H1 (cell line): ENCODE data around the gene CPA4.

Experiments used
- EZH2 ChIP-seq: fragments of 200-600 bp; sonication (generic); IDR thresholded peaks from 2 replicates; pipeline ENCODE4 v1.7.1; 2012; ENCODE audit warnings: low read depth, mild to moderate bottlenecking, moderate library complexity, low read length, inconsistent platforms; ENCODE audit not compliant: severe bottlenecking
- POLR2AphosphoS5 ChIP-seq: IDR thresholded peaks from 2 replicates; pipeline ENCODE4 v1.6.1; 2011; ENCODE audit warnings: low read depth, low read length
- TF ChIP-seq, protein P1 (sequence below), 3 experiments: IDR thresholded peaks; 1 replicate in 2 of 3; 2 replicates in 1 of 3; pipeline versions ENCODE4 v1.5.1 to v1.6.1; 2011; ENCODE audit warnings: low read length in 3 of 3, mild to moderate bottlenecking in 3 of 3, inconsistent platforms in 2 of 3, low read depth in 1 of 3, moderate library complexity in 1 of 3; ENCODE audit not compliant: insufficient read depth in 1 of 3; ENCODE audit errors: control extremely low read depth in 1 of 3

DNA sequence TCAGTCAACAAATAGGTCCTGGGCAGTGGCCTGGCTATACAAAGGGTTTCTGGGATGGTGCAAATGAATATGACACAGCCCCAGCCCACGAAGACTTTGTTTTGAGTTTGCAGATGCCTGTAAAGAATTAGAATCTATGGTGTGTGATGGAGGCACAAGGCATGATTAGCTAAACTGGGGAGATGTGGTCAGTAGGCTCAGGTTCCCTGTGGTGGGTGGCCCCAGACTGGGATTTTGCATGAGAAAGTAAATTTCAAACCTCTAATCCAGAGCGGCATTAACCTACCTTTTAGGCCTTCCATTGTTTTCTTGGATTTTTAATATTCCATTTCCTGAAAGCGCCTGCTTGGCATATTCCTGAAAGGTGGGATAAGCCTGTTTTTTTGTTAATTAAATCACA, 45.3 kb downstream of the CPA4 start:
- TF ChIP-seq EZH2 (no peak), POLR2AphosphoS5 (no peak)
- TF ChIP-seq, protein P1, sequence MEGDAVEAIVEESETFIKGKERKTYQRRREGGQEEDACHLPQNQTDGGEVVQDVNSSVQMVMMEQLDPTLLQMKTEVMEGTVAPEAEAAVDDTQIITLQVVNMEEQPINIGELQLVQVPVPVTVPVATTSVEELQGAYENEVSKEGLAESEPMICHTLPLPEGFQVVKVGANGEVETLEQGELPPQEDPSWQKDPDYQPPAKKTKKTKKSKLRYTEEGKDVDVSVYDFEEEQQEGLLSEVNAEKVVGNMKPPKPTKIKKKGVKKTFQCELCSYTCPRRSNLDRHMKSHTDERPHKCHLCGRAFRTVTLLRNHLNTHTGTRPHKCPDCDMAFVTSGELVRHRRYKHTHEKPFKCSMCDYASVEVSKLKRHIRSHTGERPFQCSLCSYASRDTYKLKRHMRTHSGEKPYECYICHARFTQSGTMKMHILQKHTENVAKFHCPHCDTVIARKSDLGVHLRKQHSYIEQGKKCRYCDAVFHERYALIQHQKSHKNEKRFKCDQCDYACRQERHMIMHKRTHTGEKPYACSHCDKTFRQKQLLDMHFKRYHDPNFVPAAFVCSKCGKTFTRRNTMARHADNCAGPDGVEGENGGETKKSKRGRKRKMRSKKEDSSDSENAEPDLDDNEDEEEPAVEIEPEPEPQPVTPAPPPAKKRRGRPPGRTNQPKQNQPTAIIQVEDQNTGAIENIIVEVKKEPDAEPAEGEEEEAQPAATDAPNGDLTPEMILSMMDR (IDR thresholded peaks at IDR 0.05; ENCODE audit: control extremely low read depth in 1 of 3, insufficient read depth in 1 of 3, low read depth in 1 of 3, low read length in 3 of 3): no peak
